ENCODE data around the gene SLC12A5. TPM values are rescaled to one million over a fixed set of nuclear protein-coding genes. Genes with fewer than 3 reads are reported as not detected.

SLC12A5 gene
- polyA plus RNA-seq, 2 of the 4 experiments (the other 2 are of a cell fraction), result 3.0 to 10.8 TPM

DNA sequence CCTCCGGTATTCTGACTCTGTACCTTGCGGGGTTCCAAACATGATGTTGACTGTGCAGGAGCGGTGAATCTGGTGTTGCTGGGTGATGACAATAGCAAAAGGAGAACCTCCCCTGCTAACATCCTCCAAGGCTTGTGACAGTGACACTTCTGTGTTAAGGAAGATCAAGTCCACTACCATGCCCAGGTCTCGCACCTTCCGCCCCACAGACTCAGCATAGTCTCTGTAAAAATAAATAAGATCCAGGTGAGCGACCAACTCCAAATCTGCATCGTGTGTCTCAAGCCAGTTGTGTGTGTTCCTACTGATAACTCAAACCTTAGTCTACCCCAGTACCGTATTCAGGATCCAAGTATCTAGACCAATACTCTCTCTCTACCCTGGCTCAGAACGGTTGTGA is 36.0 kb downstream of the SLC12A5 start:
- CTCF ChIA-PET, result interaction anchor here (1.6 kb wide), 1 partner anchor 9 kb away, joined by 3 read pairs; no protein-coding TSS in a partner anchor
- Histone ChIP-seq H3K4me1 (no peaks in the 10 kb centered on the region), H3K27ac (no peak overlapping the region), H3K9me3 (no peaks in the 10 kb centered on the region), H3K4me2 (no peak overlapping the region), H3K4me3 (no peak overlapping the region)
- DNase-seq (ENCODE audit: low read depth in 1 of 2, low spot score in 1 of 2), result no peak
- TF ChIP-seq HOXB13 (CRISPR knock-in tag; IDR thresholded peaks at IDR 0.05; ENCODE audit: low read depth) (no peak), CHD2 (IDR thresholded peaks at IDR 0.05; ENCODE audit: low read length, partially characterized antibody) (no peak), ZSCAN20 (CRISPR knock-in tag; IDR thresholded peaks at IDR 0.05) (no peak), HDAC2 (IDR thresholded peaks at IDR 0.05) (no peak), CBX2 (IDR thresholded peaks at IDR 0.05; ENCODE audit: borderline replicate concordance, low read depth) (no peak), EHF (CRISPR knock-in tag; IDR thresholded peaks at IDR 0.05) (no peak), SMC3 (IDR thresholded peaks at IDR 0.05) (no peak), MAZ (IDR thresholded peaks at IDR 0.05; ENCODE audit: borderline replicate concordance, low read depth, low read length) (no peak), EHMT2 (IDR thresholded peaks at IDR 0.05; ENCODE audit: low read depth) (no peak), ZC3H11A (IDR thresholded peaks at IDR 0.05) (no peak), JUN (IDR thresholded peaks at IDR 0.05) (no peak), ESRRA (IDR thresholded peaks at IDR 0.05; ENCODE audit: borderline replicate concordance, low read length) (no peak), RARB (CRISPR knock-in tag; IDR thresholded peaks at IDR 0.05) (no peak)
- TF ChIP-seq, protein P1, sequence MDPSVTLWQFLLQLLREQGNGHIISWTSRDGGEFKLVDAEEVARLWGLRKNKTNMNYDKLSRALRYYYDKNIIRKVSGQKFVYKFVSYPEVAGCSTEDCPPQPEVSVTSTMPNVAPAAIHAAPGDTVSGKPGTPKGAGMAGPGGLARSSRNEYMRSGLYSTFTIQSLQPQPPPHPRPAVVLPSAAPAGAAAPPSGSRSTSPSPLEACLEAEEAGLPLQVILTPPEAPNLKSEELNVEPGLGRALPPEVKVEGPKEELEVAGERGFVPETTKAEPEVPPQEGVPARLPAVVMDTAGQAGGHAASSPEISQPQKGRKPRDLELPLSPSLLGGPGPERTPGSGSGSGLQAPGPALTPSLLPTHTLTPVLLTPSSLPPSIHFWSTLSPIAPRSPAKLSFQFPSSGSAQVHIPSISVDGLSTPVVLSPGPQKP (IDR thresholded peaks at IDR 0.05; ENCODE audit: low read depth, low read length), result no peak
- TF ChIP-seq, protein P2, sequence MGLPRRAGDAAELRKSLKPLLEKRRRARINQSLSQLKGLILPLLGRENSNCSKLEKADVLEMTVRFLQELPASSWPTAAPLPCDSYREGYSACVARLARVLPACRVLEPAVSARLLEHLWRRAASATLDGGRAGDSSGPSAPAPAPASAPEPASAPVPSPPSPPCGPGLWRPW (IDR thresholded peaks at IDR 0.05), result no peak
- TF ChIP-seq, protein P3, sequence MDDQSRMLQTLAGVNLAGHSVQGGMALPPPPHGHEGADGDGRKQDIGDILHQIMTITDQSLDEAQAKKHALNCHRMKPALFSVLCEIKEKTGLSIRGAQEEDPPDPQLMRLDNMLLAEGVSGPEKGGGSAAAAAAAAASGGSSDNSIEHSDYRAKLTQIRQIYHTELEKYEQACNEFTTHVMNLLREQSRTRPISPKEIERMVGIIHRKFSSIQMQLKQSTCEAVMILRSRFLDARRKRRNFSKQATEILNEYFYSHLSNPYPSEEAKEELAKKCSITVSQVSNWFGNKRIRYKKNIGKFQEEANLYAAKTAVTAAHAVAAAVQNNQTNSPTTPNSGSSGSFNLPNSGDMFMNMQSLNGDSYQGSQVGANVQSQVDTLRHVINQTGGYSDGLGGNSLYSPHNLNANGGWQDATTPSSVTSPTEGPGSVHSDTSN (IDR thresholded peaks at IDR 0.05), result no peak
- TF ChIP-seq, protein P4, sequence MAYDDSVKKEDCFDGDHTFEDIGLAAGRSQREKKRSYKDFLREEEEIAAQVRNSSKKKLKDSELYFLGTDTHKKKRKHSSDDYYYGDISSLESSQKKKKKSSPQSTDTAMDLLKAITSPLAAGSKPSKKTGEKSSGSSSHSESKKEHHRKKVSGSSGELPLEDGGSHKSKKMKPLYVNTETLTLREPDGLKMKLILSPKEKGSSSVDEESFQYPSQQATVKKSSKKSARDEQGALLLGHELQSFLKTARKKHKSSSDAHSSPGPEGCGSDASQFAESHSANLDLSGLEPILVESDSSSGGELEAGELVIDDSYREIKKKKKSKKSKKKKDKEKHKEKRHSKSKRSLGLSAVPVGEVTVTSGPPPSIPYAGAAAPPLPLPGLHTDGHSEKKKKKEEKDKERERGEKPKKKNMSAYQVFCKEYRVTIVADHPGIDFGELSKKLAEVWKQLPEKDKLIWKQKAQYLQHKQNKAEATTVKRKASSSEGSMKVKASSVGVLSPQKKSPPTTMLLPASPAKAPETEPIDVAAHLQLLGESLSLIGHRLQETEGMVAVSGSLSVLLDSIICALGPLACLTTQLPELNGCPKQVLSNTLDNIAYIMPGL (CRISPR knock-in tag; IDR thresholded peaks at IDR 0.05; ENCODE audit: borderline replicate concordance), result no peak
- TF ChIP-seq, protein P5, sequence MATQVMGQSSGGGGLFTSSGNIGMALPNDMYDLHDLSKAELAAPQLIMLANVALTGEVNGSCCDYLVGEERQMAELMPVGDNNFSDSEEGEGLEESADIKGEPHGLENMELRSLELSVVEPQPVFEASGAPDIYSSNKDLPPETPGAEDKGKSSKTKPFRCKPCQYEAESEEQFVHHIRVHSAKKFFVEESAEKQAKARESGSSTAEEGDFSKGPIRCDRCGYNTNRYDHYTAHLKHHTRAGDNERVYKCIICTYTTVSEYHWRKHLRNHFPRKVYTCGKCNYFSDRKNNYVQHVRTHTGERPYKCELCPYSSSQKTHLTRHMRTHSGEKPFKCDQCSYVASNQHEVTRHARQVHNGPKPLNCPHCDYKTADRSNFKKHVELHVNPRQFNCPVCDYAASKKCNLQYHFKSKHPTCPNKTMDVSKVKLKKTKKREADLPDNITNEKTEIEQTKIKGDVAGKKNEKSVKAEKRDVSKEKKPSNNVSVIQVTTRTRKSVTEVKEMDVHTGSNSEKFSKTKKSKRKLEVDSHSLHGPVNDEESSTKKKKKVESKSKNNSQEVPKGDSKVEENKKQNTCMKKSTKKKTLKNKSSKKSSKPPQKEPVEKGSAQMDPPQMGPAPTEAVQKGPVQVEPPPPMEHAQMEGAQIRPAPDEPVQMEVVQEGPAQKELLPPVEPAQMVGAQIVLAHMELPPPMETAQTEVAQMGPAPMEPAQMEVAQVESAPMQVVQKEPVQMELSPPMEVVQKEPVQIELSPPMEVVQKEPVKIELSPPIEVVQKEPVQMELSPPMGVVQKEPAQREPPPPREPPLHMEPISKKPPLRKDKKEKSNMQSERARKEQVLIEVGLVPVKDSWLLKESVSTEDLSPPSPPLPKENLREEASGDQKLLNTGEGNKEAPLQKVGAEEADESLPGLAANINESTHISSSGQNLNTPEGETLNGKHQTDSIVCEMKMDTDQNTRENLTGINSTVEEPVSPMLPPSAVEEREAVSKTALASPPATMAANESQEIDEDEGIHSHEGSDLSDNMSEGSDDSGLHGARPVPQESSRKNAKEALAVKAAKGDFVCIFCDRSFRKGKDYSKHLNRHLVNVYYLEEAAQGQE (IDR thresholded peaks at IDR 0.05), result no peak
- TF ChIP-seq, protein P6, sequence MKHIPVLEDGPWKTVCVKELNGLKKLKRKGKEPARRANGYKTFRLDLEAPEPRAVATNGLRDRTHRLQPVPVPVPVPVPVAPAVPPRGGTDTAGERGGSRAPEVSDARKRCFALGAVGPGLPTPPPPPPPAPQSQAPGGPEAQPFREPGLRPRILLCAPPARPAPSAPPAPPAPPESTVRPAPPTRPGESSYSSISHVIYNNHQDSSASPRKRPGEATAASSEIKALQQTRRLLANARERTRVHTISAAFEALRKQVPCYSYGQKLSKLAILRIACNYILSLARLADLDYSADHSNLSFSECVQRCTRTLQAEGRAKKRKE (CRISPR knock-in tag; IDR thresholded peaks at IDR 0.05; ENCODE audit: low read depth), result no peak
- TF ChIP-seq, protein P7, sequence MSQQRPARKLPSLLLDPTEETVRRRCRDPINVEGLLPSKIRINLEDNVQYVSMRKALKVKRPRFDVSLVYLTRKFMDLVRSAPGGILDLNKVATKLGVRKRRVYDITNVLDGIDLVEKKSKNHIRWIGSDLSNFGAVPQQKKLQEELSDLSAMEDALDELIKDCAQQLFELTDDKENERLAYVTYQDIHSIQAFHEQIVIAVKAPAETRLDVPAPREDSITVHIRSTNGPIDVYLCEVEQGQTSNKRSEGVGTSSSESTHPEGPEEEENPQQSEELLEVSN (IDR thresholded peaks at IDR 0.05; ENCODE audit: borderline replicate concordance, low read depth), result no peak
- no peak for FAIRE-seq
- ATAC-seq, result no peak
- POLR2A ChIA-PET, result no interaction called here
- WGBS (ENCODE audit: missing lambda C conversion rate), result 96% methylated on average over 9 of the region's 9 CpGs
